HG02759 (cell line): ENCODE results near the gene TRIOBP.
"Not testable (repeated sequence)": the region's sequence is repeated elsewhere in the genome, so short reads cannot be mapped to it uniquely, and the experiment has no call there.

Source experiments
- ATAC-seq: cut with Tn5 transposase; IDR thresholded peaks from one replicate; pipeline ENCODE4 v1.9.1; 2021; ENCODE audit warnings: mild to moderate bottlenecking, moderate library complexity; ENCODE audit not compliant: unreplicated experiment

Gene TRIOBP

DNA sequence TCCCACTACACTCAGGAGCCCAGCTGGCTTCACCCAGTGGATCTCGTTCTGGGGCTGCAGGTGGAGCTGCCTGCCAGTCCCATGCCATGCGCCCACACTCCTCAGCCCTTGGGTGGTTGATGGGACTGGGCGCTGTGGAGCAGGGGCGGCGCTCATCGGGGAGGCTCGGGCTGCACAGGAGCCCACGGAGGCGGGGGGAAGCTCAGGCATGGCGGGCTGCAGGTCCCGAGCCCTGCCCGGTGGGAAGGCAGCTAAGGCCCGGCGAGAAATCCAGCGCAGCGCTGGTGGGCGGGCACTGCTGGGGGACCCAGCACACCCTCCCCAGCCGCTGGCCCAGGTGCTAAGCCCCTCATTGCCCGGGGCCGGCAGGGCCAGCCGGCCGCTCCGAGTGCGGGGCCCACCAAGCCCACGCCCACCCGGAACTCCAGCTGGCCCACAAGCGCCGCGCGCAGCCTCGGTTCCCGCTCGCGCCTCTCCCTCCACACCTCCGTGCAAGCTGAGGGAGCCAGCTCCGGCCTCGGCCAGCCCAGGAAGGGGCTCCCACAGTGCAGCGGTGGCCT lies 21.0 kb downstream of the TRIOBP start:
- not testable (repeated sequence) for ATAC-seq

DNA sequence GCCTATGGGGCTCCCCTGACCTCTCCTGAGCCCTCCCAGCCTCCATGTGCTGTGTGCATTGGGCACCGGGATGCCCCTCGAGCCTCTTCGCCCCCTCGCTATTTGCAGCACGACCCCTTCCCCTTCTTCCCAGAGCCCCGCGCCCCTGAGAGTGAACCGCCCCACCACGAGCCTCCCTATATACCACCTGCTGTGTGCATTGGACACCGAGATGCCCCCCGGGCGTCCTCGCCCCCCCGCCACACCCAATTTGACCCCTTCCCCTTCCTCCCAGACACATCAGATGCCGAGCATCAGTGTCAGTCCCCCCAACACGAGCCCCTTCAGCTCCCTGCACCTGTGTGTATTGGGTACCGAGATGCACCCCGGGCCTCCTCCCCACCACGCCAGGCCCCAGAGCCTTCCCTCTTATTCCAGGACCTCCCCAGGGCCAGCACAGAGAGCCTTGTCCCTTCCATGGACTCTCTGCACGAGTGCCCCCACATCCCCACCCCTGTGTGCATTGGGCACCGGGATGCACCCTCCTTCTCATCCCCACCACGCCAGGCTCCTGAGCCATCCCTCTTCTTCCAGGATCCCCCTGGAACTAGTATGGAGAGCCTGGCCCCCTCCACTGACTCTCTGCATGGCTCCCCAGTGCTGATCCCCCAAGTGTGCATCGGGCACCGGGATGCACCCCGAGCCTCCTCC lies 28.8 kb downstream of the TRIOBP start:
- no peak for ATAC-seq

DNA sequence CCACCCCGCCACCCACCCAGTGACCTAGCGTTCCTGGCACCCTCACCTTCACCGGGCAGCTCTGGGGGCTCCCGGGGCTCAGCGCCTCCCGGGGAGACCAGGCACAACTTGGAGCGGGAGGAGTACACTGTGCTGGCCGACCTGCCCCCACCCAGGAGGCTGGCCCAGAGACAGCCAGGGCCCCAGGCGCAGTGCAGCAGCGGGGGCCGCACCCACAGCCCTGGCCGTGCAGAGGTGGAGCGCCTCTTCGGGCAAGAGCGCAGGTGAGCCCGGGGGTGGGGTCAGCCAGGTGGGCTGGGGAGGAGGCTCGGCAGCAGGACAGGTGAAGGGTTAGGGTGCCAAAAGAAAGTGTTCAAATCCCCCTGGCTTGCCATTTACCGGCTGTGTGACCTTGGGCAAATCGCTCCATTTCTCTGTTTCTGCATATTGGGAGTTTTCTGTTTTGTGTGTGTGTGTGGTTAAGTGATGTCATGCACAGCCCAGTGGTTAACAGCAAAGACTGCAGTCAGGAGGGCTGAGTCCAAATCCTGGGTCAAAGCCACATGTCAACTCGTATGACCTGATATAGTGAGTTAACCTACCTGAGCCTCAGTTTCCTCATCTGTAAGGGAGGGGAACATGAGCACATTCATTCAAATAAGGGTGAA lies 29.5 kb downstream of the TRIOBP start:
- no peak for ATAC-seq

DNA sequence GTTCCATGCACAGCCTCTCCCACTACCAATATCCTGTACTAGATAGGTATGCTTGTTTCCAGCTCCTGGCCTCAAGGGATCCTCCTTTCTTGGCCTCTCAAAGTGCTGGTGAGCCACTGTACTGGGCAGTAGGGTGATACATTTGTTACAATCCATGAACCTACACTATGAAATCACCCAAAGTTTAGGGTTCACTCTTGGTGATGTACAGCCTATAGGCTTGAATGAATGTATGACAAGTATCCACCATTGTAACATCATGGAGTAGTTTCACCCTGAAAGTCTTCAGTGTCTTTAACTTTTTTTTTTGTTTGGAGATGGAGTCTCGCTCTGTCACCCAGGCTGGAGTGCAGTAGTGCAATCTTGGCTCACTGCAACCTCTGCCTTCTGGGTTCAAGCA lies 31.8 kb downstream of the TRIOBP start:
- ATAC-seq = no peak

DNA sequence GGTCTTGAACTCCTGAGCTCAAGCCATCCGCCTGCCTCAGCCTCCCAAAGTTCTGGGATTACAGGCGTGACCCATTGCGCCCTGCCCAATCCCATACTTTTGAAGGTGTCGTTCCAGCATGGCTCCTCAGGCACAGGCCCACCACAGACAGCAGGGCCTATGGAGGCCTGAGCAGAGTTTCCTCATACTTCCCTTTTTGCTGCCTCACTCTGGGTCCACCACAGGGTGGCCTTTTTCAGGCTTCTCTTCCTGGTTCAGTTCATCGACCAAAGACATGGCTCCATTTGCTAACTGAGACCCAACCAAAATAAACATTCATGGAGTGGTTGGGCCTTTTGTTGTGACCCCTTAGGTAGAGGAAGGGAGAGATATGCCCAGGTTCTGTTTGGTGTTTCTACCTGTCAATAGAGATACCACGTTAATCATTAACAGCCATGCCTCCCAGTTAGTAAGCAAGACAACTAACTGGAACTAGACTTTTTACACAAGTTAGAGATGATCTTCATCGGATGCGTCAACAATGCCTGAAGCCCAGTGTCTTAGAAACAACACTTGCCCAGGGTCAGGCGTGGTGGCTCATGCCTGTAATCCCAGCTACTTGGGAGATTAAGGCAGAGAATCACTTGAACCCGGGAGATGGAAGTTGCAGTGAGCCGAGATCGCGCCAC lies 35.1 kb downstream of the TRIOBP start:
- ATAC-seq = no peak

DNA sequence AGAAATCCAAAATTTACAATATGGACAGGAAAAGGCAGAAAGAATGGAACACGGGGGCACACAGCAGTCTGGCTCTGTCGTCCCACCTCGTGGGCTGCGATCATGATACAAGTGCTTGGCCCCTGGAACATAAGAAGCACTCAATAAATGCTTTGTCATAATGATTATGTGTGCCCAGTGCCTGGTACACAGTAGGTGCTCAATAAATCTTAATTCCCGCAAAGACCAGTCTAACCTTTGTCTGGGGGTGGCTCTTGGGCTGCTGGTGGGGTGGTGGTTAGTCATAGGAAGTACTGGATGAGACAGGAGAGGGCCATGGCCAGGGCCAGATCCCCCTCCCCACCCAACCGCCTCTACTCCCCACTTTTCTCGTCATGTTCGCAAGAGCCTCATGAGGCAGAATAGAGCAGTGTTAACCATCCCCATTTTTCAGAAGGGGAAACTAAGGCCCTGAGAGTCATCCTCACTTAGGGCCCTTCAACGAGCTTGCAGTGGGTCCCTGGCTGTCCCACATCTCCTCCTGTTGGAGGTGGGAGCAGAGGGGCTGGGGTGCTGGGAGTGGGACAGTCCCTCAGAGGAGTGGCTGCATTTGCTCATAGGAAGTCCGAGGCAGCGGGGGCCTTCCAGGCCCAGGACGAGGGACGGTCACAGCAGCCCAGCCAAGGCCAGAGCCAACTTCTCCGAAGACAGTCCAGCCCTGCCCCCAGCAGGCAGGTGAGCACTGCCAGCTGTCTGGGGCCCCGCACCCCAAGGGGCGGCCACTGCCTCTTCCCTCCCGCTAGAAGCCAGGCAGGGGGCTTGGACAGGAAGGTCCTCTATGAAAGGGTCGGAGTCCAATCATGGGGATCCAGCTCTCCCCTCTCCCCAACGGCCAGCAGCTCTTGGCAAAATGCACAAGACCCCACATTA lies 36.1 kb downstream of the TRIOBP start:
- no peak for ATAC-seq

DNA sequence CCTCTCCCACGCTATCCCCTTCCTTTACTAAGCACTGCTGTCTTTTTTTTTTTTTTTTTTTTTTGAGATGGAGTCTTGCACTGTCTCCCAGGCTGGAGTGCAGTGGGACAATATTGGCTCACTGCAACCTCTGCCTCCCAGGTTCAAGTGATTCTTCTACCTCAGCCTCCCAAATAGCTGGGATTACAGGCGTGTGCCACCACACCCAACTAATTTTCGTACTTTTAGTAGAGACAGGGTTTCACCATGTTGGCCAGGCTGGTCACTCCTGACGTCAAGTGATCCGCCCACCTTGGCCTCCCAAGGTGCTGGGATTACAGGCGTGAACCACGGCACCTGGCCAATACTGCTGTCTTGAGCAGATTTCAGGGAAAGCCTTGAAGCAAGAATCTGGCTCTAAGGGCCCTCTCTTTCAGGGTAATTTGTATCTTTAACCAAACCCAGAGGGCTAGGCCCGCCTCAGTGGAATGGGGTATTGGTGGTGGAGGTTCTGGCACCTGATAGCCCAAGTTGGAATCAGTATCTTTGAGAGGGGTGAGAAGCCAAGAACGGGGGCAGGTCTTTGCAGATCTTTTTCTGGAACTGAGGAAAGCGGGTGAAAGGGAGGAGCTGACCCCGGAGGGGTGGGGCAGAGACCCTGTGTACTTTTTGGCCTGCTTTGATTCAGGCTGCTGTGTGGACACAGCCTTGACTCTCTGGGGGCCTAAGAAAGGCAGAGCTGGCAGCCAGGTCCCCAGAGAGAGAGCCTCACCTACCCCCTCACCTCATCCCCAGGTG lies 37.0 kb downstream of the TRIOBP start:
- no peak for ATAC-seq

DNA sequence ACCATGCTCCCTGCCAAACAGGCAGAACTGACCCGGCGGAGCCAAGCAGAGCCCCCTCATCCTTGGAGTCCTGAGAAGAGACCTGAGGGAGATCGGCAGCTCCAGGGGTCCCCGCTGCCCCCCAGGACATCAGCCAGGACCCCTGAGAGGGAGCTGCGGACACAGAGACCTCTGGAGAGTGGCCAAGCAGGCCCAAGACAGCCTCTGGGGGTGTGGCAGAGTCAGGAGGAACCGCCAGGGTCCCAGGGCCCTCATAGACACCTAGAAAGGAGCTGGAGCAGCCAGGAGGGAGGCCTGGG lies 37.5 kb downstream of the TRIOBP start:
- no peak for ATAC-seq

DNA sequence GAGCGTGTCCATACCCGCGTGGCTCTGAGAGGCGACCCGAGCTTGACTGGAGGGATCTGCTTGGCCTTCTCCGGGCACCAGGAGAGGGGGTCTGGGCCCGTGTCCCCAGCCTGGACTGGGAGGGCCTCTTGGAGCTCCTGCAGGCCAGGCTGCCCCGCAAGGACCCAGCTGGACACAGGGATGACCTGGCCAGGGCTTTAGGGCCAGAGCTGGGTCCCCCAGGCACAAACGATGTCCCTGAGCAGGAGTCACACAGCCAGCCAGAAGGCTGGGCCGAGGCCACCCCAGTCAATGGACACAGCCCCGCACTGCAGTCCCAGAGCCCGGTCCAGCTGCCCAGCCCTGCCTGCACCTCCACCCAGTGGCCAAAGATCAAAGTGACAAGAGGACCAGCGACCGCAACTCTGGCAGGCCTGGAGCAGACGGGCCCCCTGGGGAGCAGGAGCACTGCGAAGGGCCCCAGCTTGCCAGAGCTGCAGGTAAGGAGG lies 38.2 kb downstream of the TRIOBP start:
- no peak for ATAC-seq

DNA sequence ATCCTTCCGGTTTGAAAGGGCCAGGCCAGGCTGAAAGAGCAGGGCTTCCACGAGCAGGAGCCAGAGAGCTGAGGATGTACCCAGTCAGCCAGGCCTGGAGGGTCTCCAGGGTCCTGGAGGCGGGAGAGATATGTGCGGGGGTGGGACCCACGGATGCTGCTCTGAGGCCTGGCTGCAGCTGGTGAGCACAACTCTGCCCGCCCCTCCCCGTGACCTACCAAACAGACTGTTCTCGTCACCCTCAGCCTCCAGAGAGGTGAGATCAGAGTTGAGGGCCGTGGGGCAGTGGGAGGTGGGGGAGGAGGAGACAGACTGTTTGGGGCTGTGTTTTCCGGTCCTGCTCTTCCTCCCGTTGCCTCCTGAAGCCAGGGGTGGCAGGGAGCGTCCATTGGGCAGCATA lies 42.2 kb downstream of the TRIOBP start:
- ATAC-seq = no peak

DNA sequence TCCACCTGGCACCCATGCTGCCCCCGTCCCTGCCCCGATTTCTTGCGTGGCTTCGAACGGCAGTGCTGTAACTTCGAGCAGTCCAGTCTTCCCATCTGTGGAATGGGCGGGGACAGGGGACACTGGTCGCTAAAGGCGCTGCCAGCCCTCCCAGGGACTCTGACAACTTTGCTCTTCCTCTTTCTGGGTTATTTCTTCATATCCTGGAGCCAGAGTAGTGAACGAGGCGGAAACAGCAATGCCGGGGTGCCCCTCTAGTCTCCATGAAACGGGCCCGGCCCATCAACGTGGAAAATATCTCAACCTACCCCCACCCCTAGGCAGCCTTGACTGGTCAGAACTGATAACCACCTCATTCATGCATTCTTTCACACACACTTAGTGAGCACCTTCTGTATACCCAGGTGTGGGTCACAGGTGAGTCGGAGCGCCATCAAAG lies 42.8 kb downstream of the TRIOBP start:
- no peak for ATAC-seq

DNA sequence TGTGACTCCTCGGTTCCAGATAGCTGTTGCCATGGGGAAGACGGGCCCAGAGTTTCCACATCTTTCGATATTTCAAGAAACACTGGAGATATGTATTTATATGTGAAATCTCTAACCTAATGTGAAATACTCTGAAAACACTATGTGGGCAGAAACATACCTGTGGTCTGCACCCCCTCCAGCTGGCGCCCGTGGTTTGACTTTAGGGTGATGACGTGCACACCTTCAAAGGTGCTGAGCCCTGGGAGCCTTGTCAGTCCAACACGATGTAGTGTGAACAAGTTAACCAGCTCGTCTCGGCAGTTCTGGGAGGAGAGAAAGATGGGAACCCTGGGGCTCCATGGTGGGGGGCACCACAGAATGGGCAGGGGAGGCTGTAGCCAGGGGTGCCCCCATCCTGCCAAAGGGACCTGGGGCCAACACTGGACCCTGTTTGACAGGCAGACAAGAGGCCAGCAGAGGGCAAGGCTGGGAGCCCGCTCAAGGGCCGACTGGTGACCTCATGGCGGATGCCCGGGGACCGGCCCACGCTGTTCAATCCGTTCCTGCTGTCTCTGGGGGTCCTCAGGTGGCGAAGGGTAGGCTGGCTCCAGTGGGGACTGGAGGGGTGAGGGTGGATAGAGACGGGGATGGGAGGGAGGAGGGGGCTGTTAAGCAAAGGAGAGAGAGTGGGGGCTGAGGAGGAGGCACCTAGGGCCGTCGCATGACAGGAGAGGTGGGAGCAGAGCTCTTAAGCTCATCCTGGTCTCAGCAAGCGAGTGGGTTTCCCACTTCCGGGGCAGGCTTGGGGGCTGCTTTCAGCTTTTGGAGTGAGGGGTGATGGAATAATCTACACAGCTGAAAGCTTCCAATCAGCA lies 43.8 kb downstream of the TRIOBP start:
- no peak for ATAC-seq

DNA sequence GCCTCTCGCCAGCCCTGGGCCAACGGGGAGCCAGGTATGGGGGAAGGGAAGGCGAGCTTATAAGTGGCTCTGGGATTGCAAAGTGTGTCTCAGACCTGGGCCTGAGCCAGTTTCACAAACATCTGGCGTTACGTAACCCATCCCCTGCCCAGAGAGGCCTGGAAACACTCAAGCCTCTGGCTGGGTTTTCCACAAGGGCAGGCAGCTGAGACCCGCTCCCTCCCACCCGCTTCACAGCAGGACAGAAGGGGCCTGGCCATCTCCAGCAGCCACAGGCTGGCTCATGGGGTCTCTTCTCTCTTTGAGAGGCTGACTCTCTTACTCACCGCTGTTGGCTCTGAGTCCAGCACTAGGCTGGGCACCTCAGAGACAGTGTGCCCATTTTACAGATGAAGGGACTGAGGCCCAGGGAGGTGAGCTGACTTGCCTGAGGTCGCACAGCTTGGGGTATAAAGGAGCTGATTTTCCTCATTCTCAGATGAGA lies 44.5 kb downstream of the TRIOBP start:
- ATAC-seq = no peak

DNA sequence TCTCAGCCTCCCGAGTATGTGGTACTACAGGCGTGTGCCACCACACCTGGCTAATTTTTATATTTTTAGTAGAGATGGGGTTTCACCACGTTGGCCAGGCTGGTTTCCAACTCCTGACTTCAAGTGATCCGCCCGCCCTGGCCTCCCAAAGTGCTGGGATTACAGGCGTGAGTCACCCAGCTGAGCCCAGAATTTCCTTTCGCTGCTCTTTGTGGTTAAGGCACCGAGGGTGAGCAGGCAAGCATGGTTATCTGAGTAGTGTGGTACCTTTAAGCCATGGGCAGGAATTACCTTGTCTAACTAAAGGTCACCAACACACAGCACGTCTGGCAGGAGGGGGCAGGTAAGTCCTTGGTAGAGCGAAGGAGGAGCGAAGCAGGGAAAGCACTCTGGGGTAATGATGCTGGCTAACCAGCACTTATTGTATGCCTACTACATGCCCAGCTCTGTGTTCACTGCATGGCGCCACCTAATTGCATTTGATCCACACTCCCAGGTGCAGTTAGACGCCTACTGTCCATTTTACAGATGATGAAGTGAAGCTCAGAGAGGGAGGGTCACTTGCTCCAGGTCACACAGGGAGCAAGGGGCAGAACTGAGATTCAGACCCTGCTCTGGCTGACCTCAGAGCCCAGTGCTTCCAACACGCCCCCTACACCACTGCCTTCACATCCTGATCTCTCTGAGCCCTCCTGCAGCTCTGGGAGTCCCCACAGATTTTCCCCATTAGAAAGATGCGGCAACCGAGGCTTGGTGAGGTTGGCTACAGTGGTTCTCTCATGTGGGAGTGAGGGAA lies 45.7 kb downstream of the TRIOBP start:
- no peak for ATAC-seq

DNA sequence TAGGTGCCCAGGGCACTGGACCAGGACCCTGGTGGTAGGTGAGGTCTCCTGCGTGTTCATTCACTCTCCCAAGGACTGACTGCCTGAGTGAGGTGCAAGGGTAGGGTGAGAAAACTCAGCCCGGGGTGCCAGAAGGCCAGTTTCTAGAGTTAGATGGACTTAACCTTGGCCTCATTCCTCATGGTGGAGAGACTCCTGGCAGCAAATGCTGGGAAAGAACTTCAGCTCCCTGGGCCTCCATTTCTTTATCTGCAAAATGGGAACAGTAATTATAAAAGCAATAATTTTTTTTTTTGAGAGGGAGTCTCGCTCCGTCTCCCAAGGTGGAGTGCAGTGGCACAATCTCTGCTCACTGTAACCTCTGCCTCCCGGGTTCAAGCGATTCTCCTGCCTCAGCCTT lies 47.7 kb downstream of the TRIOBP start:
- ATAC-seq = no peak

DNA sequence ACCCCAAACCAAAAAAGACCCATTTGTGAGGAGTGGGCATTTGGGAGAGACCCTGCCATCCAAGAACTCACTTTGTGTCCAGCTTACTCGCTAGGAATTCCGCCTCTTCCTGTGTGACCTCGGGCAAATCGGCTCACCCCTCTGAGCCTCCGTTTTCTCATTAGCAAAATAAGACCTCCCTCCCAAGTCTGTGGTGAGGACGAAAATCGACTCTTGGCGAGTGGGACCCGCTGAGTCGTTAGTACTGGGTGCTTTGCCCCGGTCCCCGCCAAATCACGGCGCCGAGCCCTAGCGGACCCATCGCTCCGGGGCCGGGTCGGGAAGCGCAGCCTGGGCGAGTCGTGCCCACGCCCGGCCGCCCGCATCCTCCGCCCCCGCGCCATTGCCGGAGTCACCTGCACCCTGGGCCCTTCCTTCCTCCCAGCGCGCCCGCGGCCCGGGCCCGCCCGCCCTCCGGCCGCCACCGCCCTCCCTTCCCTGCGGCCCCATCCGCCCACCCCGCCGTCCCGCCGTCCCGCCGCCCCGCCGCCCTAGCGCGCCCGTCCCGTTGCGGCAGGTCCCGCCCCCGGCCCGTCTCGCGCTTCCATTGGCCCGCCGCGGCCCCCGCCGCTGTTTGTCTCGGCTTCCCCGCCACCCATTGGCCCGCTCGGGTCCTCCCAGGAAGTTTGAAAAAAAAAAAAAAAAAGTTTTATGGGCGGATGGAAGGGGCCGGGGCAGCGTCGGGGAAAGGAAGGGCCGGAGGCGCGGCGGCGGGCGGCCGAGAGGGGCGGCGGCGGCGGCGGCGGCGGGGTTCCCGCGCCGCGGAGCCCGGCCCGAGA lies 48.9 kb downstream of the TRIOBP start:
- ATAC-seq = peak; percentile 75

DNA sequence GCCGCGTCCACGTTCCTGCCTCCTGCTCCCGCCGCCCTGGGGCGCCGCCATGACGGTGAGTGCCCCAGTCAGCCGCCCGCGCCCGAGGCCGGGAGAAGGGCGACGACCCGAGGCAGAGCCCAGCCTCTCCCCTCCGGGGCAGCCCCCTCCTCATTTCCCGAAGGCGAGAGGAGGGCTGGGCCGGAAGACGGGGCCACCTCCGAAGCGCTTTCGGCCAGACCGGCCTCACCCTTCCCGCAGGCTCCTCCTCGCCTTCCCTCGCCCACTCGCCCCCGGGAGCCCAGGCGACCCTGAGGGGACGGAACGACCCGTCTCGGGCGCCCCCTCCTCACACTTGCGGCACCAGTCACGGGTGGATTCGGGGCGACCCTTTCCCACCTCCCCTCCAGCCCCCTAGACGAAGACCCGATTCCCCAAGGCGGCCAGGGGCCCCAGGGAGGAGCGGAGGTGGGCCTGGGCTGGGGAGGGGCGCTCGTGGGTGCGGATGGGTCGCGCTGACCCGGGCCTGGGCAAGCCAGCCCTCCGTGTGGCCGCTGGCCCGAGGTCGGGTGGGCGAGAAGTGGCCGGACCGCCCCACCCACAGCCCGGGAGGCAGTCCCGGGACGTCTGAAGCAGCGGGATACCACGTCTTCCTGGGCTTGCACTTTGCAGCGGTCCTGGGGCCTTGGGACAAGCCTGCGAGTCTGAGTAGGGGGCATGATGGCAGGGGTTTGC lies 49.7 kb downstream of the TRIOBP start:
- ATAC-seq = peak; percentile 23
